GM23338 (cell line): ENCODE measurements around the gene KIF3B. TPM values are rescaled to one million over a fixed set of nuclear protein-coding genes. Genes with fewer than 3 reads are reported as not detected.

ENCODE experiments used
- ATAC-seq: fragments of 200-7000 bp; cut with Tn5 transposase; 3 replicates; pipeline ENCODE4 v1.9.1; 2020
- DNase-seq: peaks from one replicate; pipeline ENCODE4 v3.0.0-alpha.2; 2015; ENCODE audit warnings: low spot score
- H2AFZ ChIP-seq: fragments of 200-600 bp; sonication (generic); 2 replicates; pipeline ENCODE4 v1.8.0; 2016; ENCODE audit warnings: antibody characterized with exemption, mild to moderate bottlenecking, moderate library complexity
- H3F3A ChIP-seq: fragments of 200-600 bp; sonication (generic); replicated peaks from 2 replicates; pipeline ENCODE4 v1.8.0; 2017; ENCODE audit warnings: antibody characterized with exemption, mixed run types, low read depth
- H3K27ac ChIP-seq: fragments of 200-600 bp; sonication (generic); 2 replicates; pipeline ENCODE4 v1.6.1; 2016; ENCODE audit warnings: low read depth
- H3K27me3 ChIP-seq: fragments of 200-600 bp; sonication (generic); 2 replicates; pipeline ENCODE4 v1.8.0; 2016; ENCODE audit warnings: mild to moderate bottlenecking, mixed run types, moderate library complexity; ENCODE audit not compliant: insufficient read depth
- H3K36me3 ChIP-seq: fragments of 200-600 bp; sonication (generic); 2 replicates; pipeline ENCODE4 v1.8.0; 2016; ENCODE audit warnings: mild to moderate bottlenecking; ENCODE audit not compliant: insufficient read depth
- H3K4me1 ChIP-seq: fragments of 200-600 bp; sonication (generic); 2 replicates; pipeline ENCODE4 v1.8.0; 2016; ENCODE audit warnings: mild to moderate bottlenecking, moderate library complexity; ENCODE audit not compliant: insufficient read depth
- H3K4me2 ChIP-seq: fragments of 200-600 bp; sonication (generic); 2 replicates; pipeline ENCODE4 v1.7.1; 2017; ENCODE audit warnings: mixed run types
- H3K4me3 ChIP-seq: fragments of 200-600 bp; sonication (generic); 2 replicates; pipeline ENCODE4 v1.6.1; 2016; ENCODE audit warnings: mixed run types
- H3K79me2 ChIP-seq: fragments of 200-600 bp; sonication (generic); replicated peaks from 2 replicates; pipeline ENCODE4 v1.8.0; 2017; ENCODE audit warnings: mild to moderate bottlenecking; ENCODE audit not compliant: insufficient read depth
- H3K9me2 ChIP-seq: fragments of 200-600 bp; sonication (generic); 2 replicates; pipeline ENCODE4 v1.8.0; 2017; ENCODE audit not compliant: insufficient read depth
- H4K20me1 ChIP-seq: fragments of 200-600 bp; sonication (generic); replicated peaks from 2 replicates; pipeline ENCODE4 v1.8.0; 2017; ENCODE audit warnings: mild to moderate bottlenecking; ENCODE audit not compliant: insufficient read depth
- H3K27ac Mint-ChIP-seq: 2 replicates; pipeline ENCODE4 v1.8.0; 2020; ENCODE audit warnings: inconsistent platforms, mild to moderate bottlenecking, moderate library complexity, mixed read lengths
- H3K27me3 Mint-ChIP-seq: 3 replicates; pipeline ENCODE4 v1.8.0; 2022; ENCODE audit warnings: low read depth, mild to moderate bottlenecking, moderate library complexity, mixed read lengths, inconsistent platforms; ENCODE audit not compliant: insufficient read depth, poor library complexity
- H3K36me3 Mint-ChIP-seq: 3 replicates; pipeline ENCODE4 v1.8.0; 2021; ENCODE audit warnings: low read depth, mild to moderate bottlenecking, inconsistent platforms, moderate library complexity, mixed read lengths
- H3K4me1 Mint-ChIP-seq: 3 replicates; pipeline ENCODE4 v1.8.0; 2020; ENCODE audit warnings: mild to moderate bottlenecking, inconsistent platforms, mixed read lengths
- H3K4me3 Mint-ChIP-seq: 3 replicates; pipeline ENCODE4 v1.8.0; 2021; ENCODE audit warnings: moderate library complexity, mild to moderate bottlenecking, inconsistent platforms, mixed read lengths
- H3K9me3 Mint-ChIP-seq: 3 replicates; pipeline ENCODE4 v1.8.0; 2020; ENCODE audit warnings: moderate library complexity, mild to moderate bottlenecking, inconsistent platforms, mixed read lengths
- CREB1 ChIP-seq: fragments of 250-450 bp; sonication (Bioruptor Pico); IDR thresholded peaks from 2 replicates; pipeline ENCODE4 v1.5.0; 2020; ENCODE audit warnings: low read depth, mild to moderate bottlenecking, moderate library complexity
- EZH2 ChIP-seq: fragments of 200-600 bp; sonication (generic); IDR thresholded peaks from one replicate; pipeline ENCODE4 v1.8.0; 2017; ENCODE audit warnings: antibody characterized with exemption, mild to moderate bottlenecking, low read depth; ENCODE audit not compliant: unreplicated experiment
- EZH2phosphoT487 ChIP-seq: fragments of 200-600 bp; sonication (generic); IDR thresholded peaks from one replicate; pipeline ENCODE4 v1.8.1; 2018; ENCODE audit warnings: antibody characterized with exemption; ENCODE audit not compliant: unreplicated experiment
- JUNB ChIP-seq: IDR thresholded peaks from one replicate; pipeline ENCODE4 v1.6.1; 2016; ENCODE audit warnings: antibody characterized with exemption; ENCODE audit not compliant: unreplicated experiment
- NANOG ChIP-seq: IDR thresholded peaks from 2 replicates; pipeline ENCODE4 v1.6.1; 2016; ENCODE audit warnings: antibody characterized with exemption, borderline replicate concordance
- POLR2AphosphoS5 ChIP-seq: IDR thresholded peaks from 2 replicates; pipeline ENCODE4 v1.6.1; 2016; ENCODE audit warnings: antibody characterized with exemption, low read depth
- STAT1 ChIP-seq: IDR thresholded peaks from one replicate; pipeline ENCODE4 v1.6.1; 2016; ENCODE audit warnings: antibody characterized with exemption; ENCODE audit not compliant: unreplicated experiment
- ZNF114 ChIP-seq: fragments of 250-450 bp; sonication (Bioruptor Pico); IDR thresholded peaks from 2 replicates; pipeline ENCODE4 v1.5.0; 2020; ENCODE audit warnings: mild to moderate bottlenecking, moderate library complexity
- ZNF331 ChIP-seq: fragments of 250-450 bp; sonication (Bioruptor Pico); IDR thresholded peaks from 2 replicates; pipeline ENCODE4 v1.5.0; 2020; ENCODE audit warnings: low read depth, mild to moderate bottlenecking, moderate library complexity
- ZNF462 ChIP-seq: fragments of 250-450 bp; sonication (Bioruptor Pico); IDR thresholded peaks from 2 replicates; pipeline ENCODE4 v1.5.0; 2020; ENCODE audit warnings: mild to moderate bottlenecking, moderate library complexity
- polyA plus RNA-seq: library from polyadenylated mRNA; unstranded; fragments of >200 nt; fragmentation: Nextera tagmentation; extraction: Ambion mirVana; gene quantifications from 2 replicates; pipeline ENCODE4 v1.2.1, GENCODE V29; 2016
- total RNA-seq: library from RNA; depleted of rRNA; stranded (reverse); fragments of >200 nt; shearing (Covaris generic); gene quantifications from 2 replicates; pipeline ENCODE4 v1.2.3, GENCODE V29; 2014
- TF ChIP-seq, protein P1 (sequence below): IDR thresholded peaks from 2 replicates; pipeline ENCODE4 v1.6.1; 2016; ENCODE audit warnings: antibody characterized with exemption
- TF ChIP-seq, protein P2 (sequence below): IDR thresholded peaks from one replicate; pipeline ENCODE4 v1.6.1; 2018; ENCODE audit warnings: antibody characterized with exemption; ENCODE audit not compliant: unreplicated experiment
- TF ChIP-seq, protein P3 (sequence below), 2 experiments: fragments of 200-600 bp in 1 of 2; sonication (generic) in 1 of 2; conservative IDR thresholded peaks; 2 replicates each; pipeline versions ENCODE4 v1.5.1 to v1.6.1; 2016 to 2017; ENCODE audit warnings: antibody characterized with exemption in 2 of 2, low read depth in 2 of 2, mild to moderate bottlenecking in 2 of 2, moderate library complexity in 1 of 2

Gene KIF3B
- total and polyA plus RNA-seq, 2 experiments from 2014 or later = 6.1 to 22.8 TPM

GRCh38 chr20:32358883-32359632 is 81.6 kb downstream of the KIF3B start:
- H3K79me2 ChIP-seq = peaks cover 46% of the 10 kb centered on the region
- H2AFZ ChIP-seq = no peak overlapping the region
- peaks cover 12% of the 10 kb centered on the region for H3K4me1 Mint-ChIP-seq
- H3K36me3 ChIP-seq = no peaks in the 10 kb centered on the region
- no peak overlapping the region for H3K27ac ChIP-seq
- no peaks in the 10 kb centered on the region; the same call in 2 of the 3 replicates for H3K9me3 Mint-ChIP-seq
- H3K27ac Mint-ChIP-seq = no peak overlapping the region
- TF ChIP-seq EZH2phosphoT487 (no peak), ZNF331 (no peak), ZNF462 (CRISPR knock-in tag) (no peak), CREB1 (CRISPR knock-in tag) (peak; percentile 62), POLR2AphosphoS5 (peak; percentile 99), NANOG (no peak; the same call in 1 of the 2 replicates), ZNF114 (CRISPR knock-in tag) (no peak), EZH2 (peak; percentile 34), JUNB (no peak), STAT1 (no peak)
- TF ChIP-seq, protein P1, sequence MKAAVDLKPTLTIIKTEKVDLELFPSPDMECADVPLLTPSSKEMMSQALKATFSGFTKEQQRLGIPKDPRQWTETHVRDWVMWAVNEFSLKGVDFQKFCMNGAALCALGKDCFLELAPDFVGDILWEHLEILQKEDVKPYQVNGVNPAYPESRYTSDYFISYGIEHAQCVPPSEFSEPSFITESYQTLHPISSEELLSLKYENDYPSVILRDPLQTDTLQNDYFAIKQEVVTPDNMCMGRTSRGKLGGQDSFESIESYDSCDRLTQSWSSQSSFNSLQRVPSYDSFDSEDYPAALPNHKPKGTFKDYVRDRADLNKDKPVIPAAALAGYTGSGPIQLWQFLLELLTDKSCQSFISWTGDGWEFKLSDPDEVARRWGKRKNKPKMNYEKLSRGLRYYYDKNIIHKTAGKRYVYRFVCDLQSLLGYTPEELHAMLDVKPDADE = peak; percentile 76; the same call in 1 of the 2 replicates
- TF ChIP-seq, protein P2, sequence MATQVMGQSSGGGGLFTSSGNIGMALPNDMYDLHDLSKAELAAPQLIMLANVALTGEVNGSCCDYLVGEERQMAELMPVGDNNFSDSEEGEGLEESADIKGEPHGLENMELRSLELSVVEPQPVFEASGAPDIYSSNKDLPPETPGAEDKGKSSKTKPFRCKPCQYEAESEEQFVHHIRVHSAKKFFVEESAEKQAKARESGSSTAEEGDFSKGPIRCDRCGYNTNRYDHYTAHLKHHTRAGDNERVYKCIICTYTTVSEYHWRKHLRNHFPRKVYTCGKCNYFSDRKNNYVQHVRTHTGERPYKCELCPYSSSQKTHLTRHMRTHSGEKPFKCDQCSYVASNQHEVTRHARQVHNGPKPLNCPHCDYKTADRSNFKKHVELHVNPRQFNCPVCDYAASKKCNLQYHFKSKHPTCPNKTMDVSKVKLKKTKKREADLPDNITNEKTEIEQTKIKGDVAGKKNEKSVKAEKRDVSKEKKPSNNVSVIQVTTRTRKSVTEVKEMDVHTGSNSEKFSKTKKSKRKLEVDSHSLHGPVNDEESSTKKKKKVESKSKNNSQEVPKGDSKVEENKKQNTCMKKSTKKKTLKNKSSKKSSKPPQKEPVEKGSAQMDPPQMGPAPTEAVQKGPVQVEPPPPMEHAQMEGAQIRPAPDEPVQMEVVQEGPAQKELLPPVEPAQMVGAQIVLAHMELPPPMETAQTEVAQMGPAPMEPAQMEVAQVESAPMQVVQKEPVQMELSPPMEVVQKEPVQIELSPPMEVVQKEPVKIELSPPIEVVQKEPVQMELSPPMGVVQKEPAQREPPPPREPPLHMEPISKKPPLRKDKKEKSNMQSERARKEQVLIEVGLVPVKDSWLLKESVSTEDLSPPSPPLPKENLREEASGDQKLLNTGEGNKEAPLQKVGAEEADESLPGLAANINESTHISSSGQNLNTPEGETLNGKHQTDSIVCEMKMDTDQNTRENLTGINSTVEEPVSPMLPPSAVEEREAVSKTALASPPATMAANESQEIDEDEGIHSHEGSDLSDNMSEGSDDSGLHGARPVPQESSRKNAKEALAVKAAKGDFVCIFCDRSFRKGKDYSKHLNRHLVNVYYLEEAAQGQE = no peak
- TF ChIP-seq, protein P3, sequence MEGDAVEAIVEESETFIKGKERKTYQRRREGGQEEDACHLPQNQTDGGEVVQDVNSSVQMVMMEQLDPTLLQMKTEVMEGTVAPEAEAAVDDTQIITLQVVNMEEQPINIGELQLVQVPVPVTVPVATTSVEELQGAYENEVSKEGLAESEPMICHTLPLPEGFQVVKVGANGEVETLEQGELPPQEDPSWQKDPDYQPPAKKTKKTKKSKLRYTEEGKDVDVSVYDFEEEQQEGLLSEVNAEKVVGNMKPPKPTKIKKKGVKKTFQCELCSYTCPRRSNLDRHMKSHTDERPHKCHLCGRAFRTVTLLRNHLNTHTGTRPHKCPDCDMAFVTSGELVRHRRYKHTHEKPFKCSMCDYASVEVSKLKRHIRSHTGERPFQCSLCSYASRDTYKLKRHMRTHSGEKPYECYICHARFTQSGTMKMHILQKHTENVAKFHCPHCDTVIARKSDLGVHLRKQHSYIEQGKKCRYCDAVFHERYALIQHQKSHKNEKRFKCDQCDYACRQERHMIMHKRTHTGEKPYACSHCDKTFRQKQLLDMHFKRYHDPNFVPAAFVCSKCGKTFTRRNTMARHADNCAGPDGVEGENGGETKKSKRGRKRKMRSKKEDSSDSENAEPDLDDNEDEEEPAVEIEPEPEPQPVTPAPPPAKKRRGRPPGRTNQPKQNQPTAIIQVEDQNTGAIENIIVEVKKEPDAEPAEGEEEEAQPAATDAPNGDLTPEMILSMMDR (conservative IDR thresholded peaks at IDR 0.05; ENCODE audit: low read depth in 2 of 2) = no peak
- H3K9me2 ChIP-seq = no peaks in the 10 kb centered on the region
- ATAC-seq (peak; percentile 70), DNase-seq (peak; percentile 99)
- peak overlapping the region; percentile 75 for H3K4me3 Mint-ChIP-seq
- H3K4me1 ChIP-seq = peaks cover 21% of the 10 kb centered on the region
- H3K36me3 Mint-ChIP-seq = peaks cover 6% of the 10 kb centered on the region; the same call in 1 of the 3 replicates
- H3K27me3 Mint-ChIP-seq = peaks cover 58% of the 10 kb centered on the region
- H3F3A ChIP-seq = peaks cover 18% of the 10 kb centered on the region
- peak overlapping the region; percentile 77 for H3K4me2 ChIP-seq
- H3K4me3 ChIP-seq = peak overlapping the region; percentile 93
- peaks cover 68% of the 10 kb centered on the region for H3K27me3 ChIP-seq
- H4K20me1 ChIP-seq = peaks cover 47% of the 10 kb centered on the region
